CD14-positive monocyte (primary cell): ENCODE data around the gene HSD3B7. TPM values are rescaled to one million over a fixed set of nuclear protein-coding genes. Genes with fewer than 3 reads are reported as not detected.
A peak's percentile ranks its signal among the peaks of the same experiment; 100 is the strongest.

ENCODE experiments used
- DNase-seq, 3 donors: peaks; one replicate each; pipeline ENCODE4 v3.0.0-alpha.2; 2011 to 2022
- H2AFZ ChIP-seq: 2 replicates; pipeline ENCODE4 v1.6.0; 2012; ENCODE audit warnings: mild to moderate bottlenecking, low read depth, low read length, inconsistent platforms; ENCODE audit not compliant: insufficient read depth, poor library complexity, severe bottlenecking
- H3K27ac ChIP-seq, 2 donors: 1 replicate in 1 of 2; 2 replicates in 1 of 2; pipeline ENCODE4 v1.5.1; 2012 to 2013; ENCODE audit warnings: low read length in 2 of 2, control low read depth in 1 of 2, inconsistent platforms in 1 of 2, low read depth in 1 of 2, mild to moderate bottlenecking in 1 of 2
- H3K27me3 ChIP-seq, 2 donors: one replicate each; pipeline versions ENCODE4 v1.6.0 to v1.6.1; 2011 to 2013; ENCODE audit warnings: low read length in 2 of 2; ENCODE audit not compliant: control insufficient read depth in 2 of 2, insufficient read depth in 2 of 2
- H3K36me3 ChIP-seq, 2 donors: replicated peaks in 1 of 2; 1 replicate in 1 of 2; 2 replicates in 1 of 2; pipeline versions ENCODE4 v1.5.1 to v1.6.1; 2012 to 2013; ENCODE audit warnings: low read length in 2 of 2, control low read depth in 1 of 2, inconsistent platforms in 1 of 2, mild to moderate bottlenecking in 1 of 2; ENCODE audit not compliant: insufficient read depth in 2 of 2, control insufficient read depth in 1 of 2
- H3K4me1 ChIP-seq, 2 donors: 1 replicate in 1 of 2; 2 replicates in 1 of 2; pipeline versions ENCODE4 v1.5.1 to v1.6.1; 2012 to 2013; ENCODE audit warnings: low read length in 2 of 2, control low read depth in 1 of 2, inconsistent platforms in 1 of 2, mild to moderate bottlenecking in 1 of 2, moderate library complexity in 1 of 2; ENCODE audit not compliant: insufficient read depth in 2 of 2, control insufficient read depth in 1 of 2
- H3K4me2 ChIP-seq: replicated peaks from 2 replicates; pipeline ENCODE3; 2012; ENCODE audit warnings: low read length, moderate library complexity, mild to moderate bottlenecking; ENCODE audit not compliant: poor library complexity, severe bottlenecking; ENCODE audit errors: extremely low read depth
- H3K4me3 ChIP-seq, 3 experiments: fragments of 200-600 bp in 1 of 3; sonication (generic) in 1 of 3; replicated peaks in 1 of 3; 1 replicate in 2 of 3; 2 replicates in 1 of 3; pipeline ENCODE4 v1.5.1; 2011 to 2013; ENCODE audit warnings: low read length in 3 of 3, mild to moderate bottlenecking in 3 of 3, control low read depth in 2 of 3, low read depth in 2 of 3, inconsistent platforms in 1 of 3, moderate library complexity in 1 of 3
- H3K79me2 ChIP-seq: 2 replicates; pipeline ENCODE4 v1.6.0; 2012; ENCODE audit warnings: mild to moderate bottlenecking, control low read depth, inconsistent platforms, low read length, moderate library complexity; ENCODE audit not compliant: insufficient read depth
- H3K9ac ChIP-seq: 2 replicates; pipeline ENCODE4 v1.6.0; 2017; ENCODE audit warnings: low read length, mild to moderate bottlenecking; ENCODE audit not compliant: insufficient read depth, poor library complexity, severe bottlenecking
- H3K9me3 ChIP-seq, 2 donors: replicated peaks in 1 of 2; 1 replicate in 1 of 2; 2 replicates in 1 of 2; pipeline versions ENCODE4 v1.5.1 to v1.6.1; 2012 to 2013; ENCODE audit warnings: low read length in 2 of 2, control low read depth in 1 of 2; ENCODE audit not compliant: control insufficient read depth in 1 of 2, insufficient read depth in 1 of 2
- H4K20me1 ChIP-seq: 2 replicates; pipeline ENCODE4 v1.6.0; 2012; ENCODE audit warnings: mild to moderate bottlenecking, low read length, control low read depth, moderate library complexity; ENCODE audit not compliant: insufficient read depth
- H3K27ac Mint-ChIP-seq, 7 donors: one replicate each; pipeline ENCODE4 v1.8.0; 2020; ENCODE audit warnings: mild to moderate bottlenecking in 7 of 7, mixed read lengths in 7 of 7, moderate library complexity in 6 of 7, inconsistent platforms in 2 of 7
- H3K27me3 Mint-ChIP-seq, 3 donors: one replicate each; pipeline ENCODE4 v1.8.0; 2021 to 2022; ENCODE audit warnings: low read depth in 3 of 3, mild to moderate bottlenecking in 3 of 3, mixed read lengths in 3 of 3, moderate library complexity in 3 of 3, inconsistent platforms in 1 of 3
- H3K36me3 Mint-ChIP-seq, 2 donors: one replicate each; pipeline ENCODE4 v1.8.0; 2020; ENCODE audit warnings: mixed read lengths in 2 of 2, inconsistent platforms in 1 of 2, mild to moderate bottlenecking in 1 of 2
- H3K4me1 Mint-ChIP-seq: one replicate; pipeline ENCODE4 v1.8.0; 2020; ENCODE audit warnings: mild to moderate bottlenecking, mixed read lengths
- H3K4me3 Mint-ChIP-seq, 2 donors: one replicate each; pipeline ENCODE4 v1.8.0; 2020; ENCODE audit warnings: mild to moderate bottlenecking in 2 of 2, mixed read lengths in 2 of 2, moderate library complexity in 1 of 2
- H3K9me3 Mint-ChIP-seq, 7 donors: one replicate each; pipeline ENCODE4 v1.8.0; 2020 to 2022; ENCODE audit warnings: mixed read lengths in 7 of 7, mild to moderate bottlenecking in 6 of 7, moderate library complexity in 6 of 7, inconsistent platforms in 2 of 7
- WGBS: methylation state at CpG from one replicate; pipeline ENCODE4 v1.1.5; 2013; ENCODE audit warnings: missing lambda C conversion rate; ENCODE audit not compliant: insufficient coverage; 5-methylcytosine and 5-hydroxymethylcytosine counted together
- intact Hi-C, 2 donors: fragments of 100-400 bp; cut with micrococcal nuclease; formaldehyde crosslinking; loops; one replicate each; pipeline versions ENCODE4 v1.15.0 to v1.15.1; 2023
- polyA plus RNA-seq, 3 donors: library from polyadenylated mRNA; depleted of rRNA in 1 of 3; unstranded in 2 of 3; stranded (reverse) in 1 of 3; fragments of 300-500 nt in 2 of 3; fragments of >200 nt in 1 of 3; fragmentation: Illumina TruSeq in 2 of 3; gene quantifications; 1 replicate in 2 of 3; 2 replicates in 1 of 3; pipeline ENCODE4 v1.2.3, GENCODE V29; 2012 to 2021
- TF ChIP-seq, protein P1 (sequence below): fragments of 200-600 bp; IDR thresholded peaks from one replicate; pipeline ENCODE4 v1.8.0; 2022; ENCODE audit warnings: antibody characterized with exemption, mild to moderate bottlenecking

Gene HSD3B7
- polyA plus RNA-seq, 3 donors, result 0.89 to 4.3 (median 2.7) TPM

DNA sequence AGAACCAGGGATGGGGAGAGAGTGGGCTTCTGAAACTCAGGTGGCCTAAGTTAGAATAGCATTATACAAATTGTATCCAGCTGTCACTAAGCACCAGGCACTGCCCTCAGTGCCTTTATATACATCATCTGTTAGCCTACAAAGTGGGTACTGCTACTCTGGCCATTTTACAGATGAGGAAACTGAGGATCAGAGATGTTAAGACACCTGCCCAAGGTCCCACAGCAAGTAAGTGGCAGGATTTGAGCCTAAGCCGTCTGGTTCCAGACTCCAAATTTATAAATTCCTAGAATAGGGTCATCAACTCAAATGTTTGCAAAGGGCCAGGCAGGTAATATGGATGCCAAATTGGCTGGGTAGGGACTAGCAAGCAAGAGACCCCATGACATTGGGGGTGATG lies 33.8 kb upstream of the HSD3B7 start:
- WGBS, result 100% methylated on average over 1 of the region's 1 CpG
- H3K4me2 ChIP-seq, result peak overlapping the region; percentile 99
- intact Hi-C loops, result loop anchor here in 1 of 2 donors (10.0 kb wide), 1 partner anchor 144 kb away; the partner anchor contains the start of gene VKORC1
- no peak overlapping the region for H3K9ac ChIP-seq
- TF ChIP-seq, protein P1, sequence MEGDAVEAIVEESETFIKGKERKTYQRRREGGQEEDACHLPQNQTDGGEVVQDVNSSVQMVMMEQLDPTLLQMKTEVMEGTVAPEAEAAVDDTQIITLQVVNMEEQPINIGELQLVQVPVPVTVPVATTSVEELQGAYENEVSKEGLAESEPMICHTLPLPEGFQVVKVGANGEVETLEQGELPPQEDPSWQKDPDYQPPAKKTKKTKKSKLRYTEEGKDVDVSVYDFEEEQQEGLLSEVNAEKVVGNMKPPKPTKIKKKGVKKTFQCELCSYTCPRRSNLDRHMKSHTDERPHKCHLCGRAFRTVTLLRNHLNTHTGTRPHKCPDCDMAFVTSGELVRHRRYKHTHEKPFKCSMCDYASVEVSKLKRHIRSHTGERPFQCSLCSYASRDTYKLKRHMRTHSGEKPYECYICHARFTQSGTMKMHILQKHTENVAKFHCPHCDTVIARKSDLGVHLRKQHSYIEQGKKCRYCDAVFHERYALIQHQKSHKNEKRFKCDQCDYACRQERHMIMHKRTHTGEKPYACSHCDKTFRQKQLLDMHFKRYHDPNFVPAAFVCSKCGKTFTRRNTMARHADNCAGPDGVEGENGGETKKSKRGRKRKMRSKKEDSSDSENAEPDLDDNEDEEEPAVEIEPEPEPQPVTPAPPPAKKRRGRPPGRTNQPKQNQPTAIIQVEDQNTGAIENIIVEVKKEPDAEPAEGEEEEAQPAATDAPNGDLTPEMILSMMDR, result no peak
- H3K27me3 Mint-ChIP-seq, result peaks cover 0 to 4% (median 0%) of the 10 kb centered on the region in 3 donors
- H3K9me3 ChIP-seq, result no peaks in the 10 kb centered on the region
- H3K4me3 Mint-ChIP-seq, result no peak overlapping the region
- H3K36me3 Mint-ChIP-seq, result peaks cover 4 to 31% of the 10 kb centered on the region in 2 donors
- H3K36me3 ChIP-seq, result peaks cover 17 to 31% of the 10 kb centered on the region in 2 donors
- no peak overlapping the region for H3K27ac ChIP-seq
- peaks cover 63% of the 10 kb centered on the region for H4K20me1 ChIP-seq
- H3K27me3 ChIP-seq, result no peaks in the 10 kb centered on the region
- peak overlapping the region in 1 of 3 experiments; percentile 99 for H3K4me3 ChIP-seq
- peak overlapping the region in 1 of 7 donors; percentile 61 for H3K27ac Mint-ChIP-seq
- no peak for DNase-seq
- H3K79me2 ChIP-seq, result peaks cover 44% of the 10 kb centered on the region
- peaks cover 25 to 28% of the 10 kb centered on the region in 2 donors for H3K4me1 ChIP-seq
- peaks cover 22% of the 10 kb centered on the region for H3K4me1 Mint-ChIP-seq
- no peak overlapping the region for H2AFZ ChIP-seq
- peaks cover 0 to 1% (median 0%) of the 10 kb centered on the region in 7 donors for H3K9me3 Mint-ChIP-seq

DNA sequence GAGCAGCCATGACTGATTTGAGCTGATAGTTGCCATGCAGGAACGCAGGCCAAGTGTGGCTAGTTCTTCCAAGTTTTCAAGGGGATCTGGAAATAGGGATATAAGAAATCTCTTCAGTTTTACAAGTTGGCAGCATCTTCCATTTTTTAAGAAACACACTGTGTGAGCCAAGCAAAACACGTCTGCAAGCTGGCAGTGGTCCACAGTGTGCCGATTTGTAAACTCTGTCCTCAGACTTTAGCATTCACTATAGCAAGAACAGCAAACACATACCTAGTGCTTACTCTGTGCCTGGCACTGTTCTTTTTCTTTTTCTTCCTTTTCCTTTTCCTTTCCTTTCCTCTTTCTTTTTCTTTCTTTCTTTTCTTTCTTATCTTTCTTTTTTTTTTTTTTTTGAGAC lies 33.3 kb upstream of the HSD3B7 start:
- Histone ChIP-seq H2AFZ (no peak overlapping the region), H3K27ac (peak overlapping the region in 1 of 2 donors; percentile 31), H3K36me3 (peaks cover 14 to 26% of the 10 kb centered on the region in 2 donors), H3K9me3 (no peaks in the 10 kb centered on the region), H3K4me1 (peaks cover 26 to 32% of the 10 kb centered on the region in 2 donors), H3K4me3 (no peak overlapping the region), H3K4me2 (no peak overlapping the region), H4K20me1 (peaks cover 65% of the 10 kb centered on the region), H3K79me2 (peaks cover 44% of the 10 kb centered on the region), H3K27me3 (no peaks in the 10 kb centered on the region), H3K9ac (no peak overlapping the region)
- intact Hi-C loops, result loop anchor here in 1 of 2 donors (10.0 kb wide), 1 partner anchor 143 kb away; the partner anchor contains the start of gene VKORC1
- 81% methylated on average over 2 of the region's 3 CpGs for WGBS
- no peak for DNase-seq
- Mint-ChIP-seq H3K9me3 (peaks cover 0 to 1% (median 0%) of the 10 kb centered on the region in 7 donors), H3K27ac (peak overlapping the region in 2 of 7 donors; percentile 61 to 69), H3K4me1 (peaks cover 22% of the 10 kb centered on the region), H3K4me3 (no peak overlapping the region), H3K27me3 (peaks cover 0 to 3% (median 0%) of the 10 kb centered on the region in 3 donors), H3K36me3 (peaks cover 4 to 25% of the 10 kb centered on the region in 2 donors)
- TF ChIP-seq, protein P1, result no peak
